ENCODE data around the gene DCX.

Gene DCX

DNA sequence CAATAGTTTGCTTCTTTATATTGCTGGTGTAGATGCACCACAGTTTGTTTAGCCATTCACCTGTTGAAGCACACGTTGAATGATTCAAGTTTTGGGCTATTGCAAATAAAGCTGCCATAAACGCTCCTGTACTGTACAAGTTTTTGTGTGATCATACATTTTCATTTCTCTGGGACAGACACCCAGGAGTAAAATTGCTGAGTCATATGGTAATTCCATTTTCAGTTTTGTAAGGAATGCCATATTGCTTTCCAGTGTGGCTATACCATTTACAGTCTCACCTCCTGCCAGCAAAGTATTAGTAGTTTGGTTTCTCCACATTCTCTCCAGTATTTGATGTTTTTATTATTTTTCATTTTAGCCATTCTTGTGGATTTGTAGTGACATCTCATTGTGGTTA lies 109.7 kb downstream of the DCX start:
- no peak for DNase-seq

DNA sequence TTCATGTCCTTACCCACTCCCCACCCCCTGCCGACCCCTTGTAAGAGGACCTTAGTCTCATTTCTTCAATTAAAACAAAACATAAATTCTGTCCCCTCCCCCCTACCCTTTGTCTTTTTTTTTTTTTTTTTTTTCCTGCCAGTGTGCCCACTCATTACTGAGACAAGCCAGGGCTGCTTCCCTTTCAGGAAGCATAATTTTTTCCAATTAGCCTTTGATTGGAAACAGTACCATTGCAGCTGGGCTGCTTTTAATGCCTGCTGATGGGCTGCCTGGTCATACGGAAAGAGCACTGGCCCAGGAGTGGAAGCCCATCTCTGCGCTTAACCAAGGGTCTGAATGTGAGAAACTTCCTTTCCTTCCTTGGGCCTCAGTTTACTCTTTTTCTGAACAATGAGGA lies 123.2 kb downstream of the DCX start:
- DNase-seq: no peak

DNA sequence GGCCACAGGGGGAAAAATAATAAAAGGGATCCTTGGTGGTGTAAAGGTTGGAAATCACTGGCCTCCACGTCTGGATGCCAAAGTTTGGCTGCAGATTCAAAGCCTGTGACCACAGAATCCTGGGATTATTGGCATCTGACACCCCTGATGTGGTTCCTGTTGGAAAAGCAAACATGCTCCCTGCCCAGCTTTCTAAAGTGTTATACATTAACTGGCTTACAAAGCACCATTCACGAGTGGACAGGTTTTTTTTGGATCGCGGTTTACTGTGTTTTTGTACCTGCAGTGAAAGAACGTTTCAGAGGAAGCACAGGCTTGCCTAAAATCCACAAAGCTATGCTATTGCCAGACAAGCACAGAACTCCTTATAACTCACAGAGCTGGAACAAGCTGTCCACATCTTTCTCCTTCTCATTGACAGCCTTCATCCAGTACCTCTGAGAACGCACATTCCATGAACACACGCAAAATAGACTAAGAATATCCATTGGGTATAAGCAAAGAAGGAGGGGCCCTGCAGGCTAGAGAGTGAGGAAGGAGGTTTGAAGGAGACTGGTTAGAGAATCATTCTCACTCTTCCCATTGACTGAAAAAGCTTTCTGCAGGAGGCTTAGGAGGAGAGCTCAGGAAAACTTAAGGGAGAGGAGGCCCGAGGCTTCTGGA lies 127.2 kb downstream of the DCX start:
- DNase-seq: no peak

DNA sequence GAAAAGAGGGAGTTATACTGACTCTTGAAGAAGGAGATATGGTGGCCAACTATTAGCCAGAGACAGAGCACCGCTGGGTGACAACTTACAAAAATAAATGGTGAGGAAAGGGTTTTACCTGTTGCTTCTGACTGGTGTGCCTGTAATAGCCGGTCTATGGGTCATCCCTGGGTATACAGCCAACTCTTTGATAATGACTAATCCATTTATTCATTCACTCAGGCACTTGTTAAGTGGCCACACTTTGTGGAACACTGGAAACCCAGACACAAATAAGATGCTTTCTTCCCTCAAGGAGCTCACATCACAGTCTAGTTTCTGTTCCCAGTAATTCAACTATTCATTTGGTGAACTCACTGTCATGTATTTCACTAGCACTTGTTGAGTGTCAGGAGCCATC lies 128.5 kb downstream of the DCX start:
- DNase-seq: no peak

DNA sequence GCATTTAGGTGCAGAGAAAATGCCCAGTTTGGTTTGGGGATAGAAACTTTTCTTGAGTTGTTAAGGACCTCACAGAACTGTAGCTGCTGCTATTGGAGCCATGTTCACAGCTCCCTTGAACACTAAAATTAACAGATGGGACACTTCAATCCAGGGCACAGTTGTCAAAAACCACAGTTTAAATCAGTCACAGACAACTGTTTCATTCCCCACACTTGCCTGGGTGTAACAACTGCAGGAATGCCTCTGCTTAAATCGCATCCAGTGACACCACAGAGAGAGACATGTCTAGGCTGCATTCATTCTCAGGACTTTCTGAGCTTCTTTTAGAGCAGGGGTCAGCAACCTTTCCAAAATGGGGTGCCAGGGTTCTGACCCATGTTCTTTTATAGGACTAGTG lies 129.0 kb downstream of the DCX start:
- DNase-seq: no peak

DNA sequence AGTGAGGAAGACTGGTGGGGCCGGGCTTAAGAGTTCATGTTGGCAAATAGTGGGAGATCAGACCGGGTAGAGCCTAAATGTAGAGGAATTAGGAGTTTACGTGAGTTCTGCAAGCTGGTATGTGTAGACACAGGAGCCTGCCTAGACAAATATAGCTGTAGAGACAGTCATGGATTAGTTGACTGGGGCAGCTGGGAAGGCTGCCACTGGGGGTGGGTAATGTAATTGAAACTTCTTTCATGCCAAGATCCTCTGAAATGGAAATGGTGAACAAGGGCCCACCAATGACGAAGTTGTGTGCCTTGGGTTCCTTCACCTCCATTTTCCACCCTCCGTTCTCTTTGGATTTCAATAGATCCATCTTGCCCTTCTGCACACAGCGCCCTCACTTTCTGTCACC lies 129.9 kb downstream of the DCX start:
- no peak for DNase-seq

DNA sequence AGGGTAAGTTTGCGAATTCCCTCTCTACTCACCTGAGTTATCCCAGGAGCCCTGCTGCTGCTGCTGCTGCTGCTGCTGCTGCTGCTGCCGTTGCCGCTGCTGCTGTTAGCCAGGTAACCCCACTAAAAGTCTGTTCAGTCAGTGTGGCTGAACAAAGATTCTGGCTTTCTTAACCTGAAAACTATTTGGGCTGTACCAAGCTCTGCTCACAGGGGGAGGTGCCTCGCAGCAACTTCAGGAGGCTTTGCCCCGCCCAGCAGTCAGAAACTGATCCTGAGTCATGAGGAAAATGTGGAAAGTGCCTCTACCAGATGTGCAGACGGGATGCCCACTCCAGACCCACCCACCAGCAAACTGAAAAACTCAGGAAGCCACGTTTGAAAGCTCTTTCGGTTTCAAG lies 141.7 kb downstream of the DCX start, which contains the start of gene CAPN6:
Gene CAPN6 (minus strand): TSS at position 145 of the 400 bp plus-strand sequence. CDS start 6,547 bp downstream, outside the sequence.
- DNase-seq: no peak

DNA sequence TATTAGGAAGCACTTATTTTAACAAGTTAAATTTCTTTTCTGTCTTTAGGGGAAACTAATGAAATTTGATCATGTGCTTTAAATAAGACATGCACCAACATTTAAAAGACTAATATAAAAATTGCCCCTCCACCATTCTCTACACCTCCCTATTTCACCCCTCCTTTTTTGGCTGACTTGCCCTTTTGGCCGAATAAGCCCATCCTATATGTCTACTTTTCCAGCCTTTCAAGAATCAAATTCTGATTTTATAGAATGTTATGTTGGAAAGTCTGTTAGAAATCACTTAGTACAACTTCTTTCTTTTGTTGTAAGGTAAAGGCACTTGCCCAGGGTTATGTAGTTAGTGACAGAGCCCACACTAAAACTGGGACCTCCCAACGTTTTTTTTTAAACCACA lies 143.5 kb downstream of the DCX start:
- DNase-seq: no peak

DNA sequence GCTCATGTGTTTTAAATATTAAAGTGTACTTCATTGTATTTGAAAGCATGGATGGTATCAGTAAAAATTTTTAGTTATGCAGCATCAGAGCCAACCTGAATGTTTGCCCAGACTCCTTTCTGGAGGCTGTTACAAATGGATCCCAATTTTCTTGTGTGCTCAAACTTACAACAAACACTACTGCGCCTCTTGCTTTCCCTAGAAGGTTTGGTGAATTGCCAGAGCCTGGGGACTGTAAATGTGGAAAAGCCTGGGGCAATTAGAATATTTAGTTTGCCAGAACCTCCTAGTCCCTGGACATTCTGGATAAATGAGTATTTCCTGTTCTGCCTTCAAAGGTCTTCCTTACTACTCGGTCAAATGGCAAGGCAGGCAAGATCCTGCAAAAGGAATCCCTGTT lies 146.5 kb downstream of the DCX start:
- DNase-seq: no peak

DNA sequence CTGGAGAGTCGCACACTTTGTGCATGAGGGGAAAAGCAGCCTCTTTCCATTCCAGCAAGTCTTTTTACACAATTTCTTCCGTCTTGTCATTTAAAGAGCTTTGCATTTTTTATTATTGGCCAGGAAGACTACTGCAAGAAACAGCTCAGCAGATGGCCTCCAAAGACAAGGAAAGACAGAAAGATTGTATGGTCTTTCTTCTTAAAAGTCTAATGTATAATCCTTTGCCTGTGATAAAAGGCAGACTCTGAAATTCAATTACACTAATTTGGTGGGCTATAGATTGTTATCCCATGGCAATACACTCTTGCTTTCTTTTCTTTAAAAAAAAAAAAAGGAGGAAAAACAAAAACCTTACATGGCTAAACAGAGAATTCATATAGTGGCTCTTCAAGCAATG lies 147.6 kb downstream of the DCX start:
- no peak for DNase-seq

DNA sequence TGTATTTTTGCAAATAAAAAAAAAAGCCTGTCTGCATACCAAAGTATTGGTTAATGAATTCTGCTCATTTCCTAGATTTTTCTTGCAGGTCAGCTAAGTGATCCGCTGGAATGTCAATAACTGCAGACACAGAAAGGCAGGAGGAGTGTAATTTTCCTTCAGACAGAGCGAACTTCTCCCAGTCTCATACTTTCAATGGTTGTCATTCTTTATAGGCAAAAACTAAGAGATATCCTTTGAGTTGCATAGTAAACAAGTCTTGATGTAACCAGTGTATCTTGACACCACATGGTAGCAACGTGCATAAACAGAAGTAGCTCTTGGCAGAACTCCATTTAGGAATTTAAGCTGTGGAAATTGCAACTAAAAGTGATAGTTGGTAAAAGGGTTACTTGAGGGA lies 149.9 kb downstream of the DCX start:
- DNase-seq: no peak

DNA sequence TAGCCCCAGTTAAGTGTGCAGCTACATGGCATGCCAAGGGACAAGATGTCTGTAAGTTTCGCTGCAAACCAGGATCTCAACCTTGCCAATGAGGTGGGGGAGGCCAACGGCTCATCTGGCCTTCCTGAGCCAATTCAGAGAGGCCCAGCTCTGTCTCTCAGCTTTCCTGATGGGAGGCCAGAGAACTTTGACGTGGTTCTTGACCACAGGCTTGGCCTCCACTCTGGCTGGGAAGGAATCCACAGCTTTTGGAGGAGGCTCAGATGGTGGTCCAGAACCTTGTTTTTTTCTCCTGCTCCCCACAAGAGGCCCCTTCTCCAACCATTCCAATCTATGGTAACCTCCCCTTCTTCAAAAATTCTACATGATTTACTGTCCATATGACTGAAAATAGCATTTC lies 151.5 kb downstream of the DCX start:
- DNase-seq: no peak

DNA sequence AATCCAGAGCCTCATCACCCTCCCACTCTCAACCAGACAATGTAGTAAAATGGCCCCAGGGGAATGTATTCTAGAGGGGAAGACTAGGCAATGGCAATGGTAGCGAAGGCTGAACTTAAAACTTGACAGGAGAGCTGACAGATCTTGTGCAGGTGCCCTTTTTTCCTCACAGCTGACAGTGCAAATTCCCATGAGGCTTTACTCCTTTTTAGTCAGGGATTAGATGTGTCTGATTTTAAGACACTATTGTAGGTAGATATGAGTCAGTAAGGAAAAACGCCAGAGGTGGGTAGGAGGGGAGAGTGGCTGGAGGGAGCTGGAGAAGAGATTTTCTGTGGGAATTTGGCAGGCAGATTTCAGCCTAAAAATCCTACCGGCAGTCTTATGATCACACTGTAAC lies 152.4 kb downstream of the DCX start:
- no peak for DNase-seq

DNA sequence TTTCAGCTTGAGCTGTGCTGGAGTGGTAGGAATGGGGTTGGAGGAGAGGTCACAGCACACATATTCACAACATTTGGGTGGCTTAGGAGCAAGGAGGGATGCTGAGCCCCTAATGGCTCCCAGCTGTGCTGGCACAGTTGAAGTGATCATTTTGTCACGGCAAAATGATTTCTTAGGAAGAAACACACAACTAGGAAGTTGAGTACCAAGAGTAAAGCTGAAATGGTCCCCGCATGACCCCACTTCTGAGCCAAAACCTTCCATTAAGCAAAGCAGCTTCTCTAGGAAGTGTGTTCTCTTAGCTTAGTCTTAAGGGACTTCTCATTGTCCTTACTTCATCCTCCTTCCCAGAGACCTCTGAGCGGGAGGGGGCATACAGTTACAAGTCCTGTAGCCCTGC lies 154.3 kb downstream of the DCX start:
- no peak for DNase-seq

DNA sequence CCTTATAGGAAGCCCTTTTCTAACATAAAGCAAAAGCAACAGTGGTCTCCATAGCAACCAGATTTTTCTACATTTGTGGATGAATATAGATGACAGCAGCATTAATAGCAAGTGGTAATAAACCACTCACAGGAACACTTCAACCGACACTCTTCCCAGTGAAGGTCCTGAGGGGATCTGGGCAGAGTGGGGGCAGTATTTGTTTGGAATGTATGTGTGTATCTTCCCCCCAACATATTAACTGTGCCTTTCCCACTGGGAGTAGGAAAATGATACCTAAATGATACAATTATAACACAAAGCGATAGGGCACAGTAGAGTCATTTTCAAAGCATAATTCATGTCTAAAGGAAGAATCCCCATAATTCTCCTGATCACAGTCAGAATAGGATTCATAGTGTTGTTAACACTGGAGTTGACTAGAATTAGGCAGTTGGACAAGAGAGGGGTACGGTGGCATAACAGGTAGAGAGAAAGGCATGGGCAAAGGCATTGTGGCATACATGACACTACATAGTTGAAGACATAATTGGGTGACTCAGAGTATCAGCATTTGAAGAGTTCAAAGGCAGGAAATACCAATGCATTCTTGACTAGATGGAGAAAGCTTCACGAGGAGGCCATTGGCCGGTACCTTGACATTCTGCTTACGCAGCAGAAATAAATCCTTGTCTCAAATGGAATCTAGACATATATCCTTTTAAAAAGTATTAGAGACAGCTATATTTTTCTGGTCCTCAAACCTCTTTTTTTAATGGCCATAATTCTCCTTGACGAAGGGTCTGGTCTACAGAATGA lies 156.9 kb downstream of the DCX start:
- no peak for DNase-seq

DNA sequence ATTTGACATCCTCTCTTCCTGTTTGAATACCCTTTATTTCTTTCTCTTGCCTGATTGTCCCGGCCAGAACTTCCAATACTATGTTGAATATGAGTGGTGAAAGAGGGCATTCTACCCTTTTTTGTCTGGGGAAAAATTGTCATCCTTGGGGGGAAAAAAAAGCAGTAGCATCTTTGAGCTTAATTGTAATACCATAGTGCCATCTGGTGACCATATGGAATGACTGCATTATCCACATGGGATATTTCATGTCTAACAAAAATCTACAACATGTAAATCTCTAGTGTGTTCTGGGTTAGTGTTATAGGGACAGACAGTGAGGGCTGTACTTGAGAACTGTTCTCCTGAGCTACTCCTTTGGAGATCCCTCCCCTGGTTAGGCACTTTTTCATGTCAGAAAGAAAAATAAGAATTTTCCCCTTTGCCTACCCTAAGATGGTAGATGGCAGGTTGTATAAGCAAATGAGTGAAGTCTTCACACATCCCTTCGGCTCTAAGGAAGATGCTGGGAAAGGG lies 167.7 kb downstream of the DCX start:
- no peak for DNase-seq
